MM.1S (cell line): ENCODE results near the gene ST8SIA2.

Experiments
- EZH2 ChIP-seq: fragments of 300-600 bp; sonication (generic); optimal IDR thresholded peaks from 2 replicates; pipeline ENCODE3; 2017; ENCODE audit warnings: low read depth, mild to moderate bottlenecking, antibody characterized with exemption, low read length, mixed read lengths
- EZH2phosphoT487 ChIP-seq: fragments of 300-600 bp; sonication (generic); IDR thresholded peaks from 2 replicates; pipeline ENCODE4 v1.6.1; 2018; ENCODE audit warnings: antibody characterized with exemption, low read length

DNA sequence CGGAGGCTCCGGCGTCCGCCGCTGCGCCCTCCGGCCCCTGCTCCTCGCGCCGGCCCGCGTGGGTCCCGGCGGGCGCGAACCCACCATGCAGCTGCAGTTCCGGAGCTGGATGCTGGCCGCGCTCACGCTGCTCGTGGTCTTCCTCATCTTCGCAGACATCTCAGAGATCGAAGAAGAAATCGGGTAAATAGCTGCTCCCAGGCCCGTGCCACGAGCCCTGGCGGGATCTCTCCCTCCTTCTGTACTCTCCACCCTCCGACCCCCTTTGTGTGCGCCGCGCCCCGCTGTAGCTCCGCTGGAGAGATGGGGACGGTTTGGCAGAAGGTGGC, 263 bp downstream of the ST8SIA2 start:
- TF ChIP-seq EZH2phosphoT487 (no peak), EZH2 (no peak)
